HUDEP-2 (cell line): ENCODE measurements around the gene LAIR1.
"Not testable (repeated sequence)": the region's sequence is repeated elsewhere in the genome, so short reads cannot be mapped to it uniquely, and the experiment has no call there.

Experiments
- DNase-seq, 76 experiments: peaks; one replicate each; lab custom pipeline; 2025; ENCODE audit not compliant: unreplicated experiment in 76 of 76; lab: John Stamatoyannopoulos, UW

LAIR1 gene

DNA sequence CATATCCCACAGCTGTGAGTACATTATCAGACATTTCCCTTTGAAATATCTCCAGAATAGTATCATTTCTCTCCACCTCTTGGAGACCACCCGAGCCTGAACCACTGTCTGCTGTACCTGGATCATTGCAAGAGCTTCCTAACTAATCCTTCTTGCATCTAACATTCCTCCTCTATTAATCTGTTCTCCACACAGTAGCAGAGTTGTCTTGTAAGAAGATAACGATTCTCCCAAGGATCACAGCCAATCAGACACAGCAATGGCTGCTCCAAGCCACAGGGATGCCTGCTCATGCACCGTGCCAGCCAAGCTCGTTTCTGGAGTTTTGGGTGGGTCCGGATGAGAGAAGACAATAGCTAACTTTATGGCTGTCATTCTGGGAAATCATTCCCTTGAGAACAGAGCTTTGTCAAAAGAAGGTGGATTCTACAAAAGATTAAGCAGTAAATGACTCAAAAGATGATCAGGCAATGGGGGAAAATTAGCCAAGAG is 14.5 kb upstream of the LAIR1 start:
- no peak for DNase-seq

DNA sequence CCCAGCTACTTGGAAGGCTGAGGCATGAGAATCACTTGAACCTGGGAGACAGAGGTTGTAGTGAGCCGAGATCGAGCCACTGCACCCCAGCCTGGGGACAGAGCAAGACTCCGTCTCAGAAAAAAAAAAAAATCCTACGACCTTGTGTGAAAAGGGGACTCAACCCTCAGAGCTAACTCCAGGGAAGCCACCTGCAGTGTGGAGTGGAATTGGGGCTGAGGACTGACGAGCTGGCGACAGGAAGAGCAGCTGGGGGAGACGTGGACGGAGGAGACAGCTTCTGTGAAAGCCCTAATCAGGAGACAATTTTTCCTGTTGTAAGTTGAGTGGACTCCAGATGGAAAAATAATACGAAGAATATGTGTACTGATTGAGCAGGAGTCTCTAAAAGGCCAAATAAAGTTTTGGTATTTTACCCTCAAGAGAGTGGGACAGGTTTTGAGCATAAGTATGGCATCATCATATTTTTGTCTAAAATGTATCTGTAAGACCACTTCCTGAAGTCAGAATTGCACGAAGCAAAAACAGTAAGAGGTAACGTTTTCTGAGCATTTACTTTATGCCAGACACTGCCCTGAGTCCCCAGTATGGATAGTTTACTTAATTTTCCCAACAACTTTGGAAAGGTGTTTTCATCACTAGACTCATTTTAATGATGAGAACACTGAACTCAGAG is 12.0 kb upstream of the LAIR1 start:
- DNase-seq = no peak

DNA sequence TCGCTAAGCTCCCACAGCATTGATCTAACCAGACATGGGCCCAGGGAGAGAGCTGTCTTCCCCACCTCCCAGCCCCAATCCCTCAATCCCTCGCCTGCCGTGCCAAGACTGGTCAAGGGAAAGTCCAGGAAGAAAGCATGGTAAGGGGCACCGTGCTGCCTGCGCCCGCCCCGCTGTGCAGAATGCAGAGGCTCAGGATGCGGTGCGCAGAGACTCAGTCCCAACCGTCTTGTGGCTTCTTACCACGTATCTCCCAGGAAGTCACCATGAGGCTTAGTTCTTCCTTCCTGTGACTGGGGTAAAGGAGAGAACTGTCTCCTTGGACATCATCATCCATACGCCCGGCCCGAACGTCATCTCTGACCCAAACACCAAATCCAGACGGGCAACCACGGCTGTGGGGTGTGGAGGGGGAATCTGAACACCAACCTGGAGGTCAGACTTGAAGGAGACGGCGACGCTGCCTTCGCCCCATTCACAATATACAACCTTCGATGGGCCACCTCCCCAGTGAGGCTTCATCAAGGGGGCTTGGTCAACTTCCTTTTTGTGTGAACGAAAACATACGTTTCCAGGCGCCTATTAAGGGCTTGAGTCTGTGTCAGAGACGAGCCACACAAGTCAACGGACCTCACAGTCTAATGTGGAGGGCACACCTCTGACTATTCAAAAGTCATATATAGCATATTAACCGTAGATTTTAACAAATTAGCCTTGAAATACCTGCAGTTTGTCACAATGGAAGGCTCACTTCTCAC is 10.6 kb upstream of the LAIR1 start:
- not testable (repeated sequence) for DNase-seq

DNA sequence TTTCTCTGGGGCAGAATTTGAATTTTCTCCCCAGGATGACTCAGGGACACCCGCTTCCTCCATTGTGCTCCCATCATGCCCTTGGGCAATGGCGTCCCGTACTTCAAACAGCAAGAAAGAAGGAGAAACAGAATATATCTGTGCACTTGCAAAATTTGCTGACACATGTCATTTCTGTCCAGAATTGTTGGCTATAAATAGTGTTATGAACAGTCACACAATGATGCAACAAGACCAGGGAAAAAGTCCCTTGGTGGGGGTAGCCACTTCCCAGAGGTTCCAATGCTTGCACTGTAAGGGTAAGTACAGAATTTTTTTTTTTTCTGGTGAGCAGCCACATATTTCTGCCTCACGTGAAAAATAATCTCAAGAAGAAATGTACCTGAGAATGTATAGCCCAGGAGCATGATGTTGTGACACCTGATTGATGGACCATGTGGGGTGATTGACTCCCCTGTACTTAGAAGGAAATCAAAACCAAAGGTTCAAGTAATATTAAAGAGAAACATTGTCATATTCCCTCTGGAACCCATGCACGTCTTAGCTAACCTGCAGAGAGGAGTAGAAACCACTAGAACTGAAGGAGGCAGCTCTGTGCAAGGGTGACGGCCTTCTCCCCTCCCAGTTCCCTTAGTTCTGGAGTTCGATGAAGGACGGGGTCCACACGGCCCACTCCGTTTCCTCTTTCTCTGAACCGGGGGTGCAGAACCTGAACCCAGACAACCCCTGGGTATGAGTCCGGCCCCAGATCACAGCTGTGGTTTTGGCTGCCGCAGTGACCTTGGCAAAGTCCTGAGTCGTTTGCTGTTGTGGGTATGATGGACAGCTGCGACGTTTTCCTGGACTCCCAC is 9.3 kb upstream of the LAIR1 start:
- no peak for DNase-seq

DNA sequence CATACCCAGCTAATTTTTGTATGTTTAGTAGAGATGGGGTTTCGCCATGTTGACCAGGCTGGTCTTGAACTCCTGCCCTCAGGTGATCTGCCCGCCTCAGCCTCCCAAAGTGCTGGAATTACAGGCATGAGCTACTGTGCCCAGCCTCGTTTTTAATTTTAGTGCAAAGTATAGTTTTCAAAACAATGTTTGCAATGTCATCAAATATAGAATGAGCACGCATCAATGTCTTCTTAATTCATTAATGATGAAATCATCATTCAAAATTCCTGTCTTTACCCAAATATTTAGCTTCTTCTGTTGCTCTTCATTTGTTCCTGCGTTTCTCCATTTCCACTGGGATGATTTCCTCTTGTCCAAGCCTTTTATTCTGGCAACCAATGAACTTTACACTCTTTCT is 6.7 kb upstream of the LAIR1 start:
- DNase-seq = not testable (repeated sequence)

DNA sequence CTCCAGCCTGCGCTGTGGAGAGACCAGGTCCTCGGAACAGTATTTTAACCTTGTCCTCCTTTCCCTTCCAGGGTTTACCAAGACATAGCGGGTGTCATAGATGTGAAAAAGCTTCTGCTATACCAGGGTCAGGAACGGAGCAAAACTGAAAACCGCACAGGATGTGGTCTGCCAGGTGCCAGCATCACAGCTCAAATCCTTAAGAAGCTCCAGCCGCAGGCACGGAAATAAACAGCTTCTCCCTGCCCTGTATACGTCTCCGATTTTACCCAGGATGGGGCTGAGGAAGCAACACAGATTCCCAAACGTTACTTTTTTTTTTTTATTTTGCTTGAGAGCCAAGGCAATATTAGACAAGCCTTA is 5.7 kb upstream of the LAIR1 start:
- DNase-seq = not testable (repeated sequence)

DNA sequence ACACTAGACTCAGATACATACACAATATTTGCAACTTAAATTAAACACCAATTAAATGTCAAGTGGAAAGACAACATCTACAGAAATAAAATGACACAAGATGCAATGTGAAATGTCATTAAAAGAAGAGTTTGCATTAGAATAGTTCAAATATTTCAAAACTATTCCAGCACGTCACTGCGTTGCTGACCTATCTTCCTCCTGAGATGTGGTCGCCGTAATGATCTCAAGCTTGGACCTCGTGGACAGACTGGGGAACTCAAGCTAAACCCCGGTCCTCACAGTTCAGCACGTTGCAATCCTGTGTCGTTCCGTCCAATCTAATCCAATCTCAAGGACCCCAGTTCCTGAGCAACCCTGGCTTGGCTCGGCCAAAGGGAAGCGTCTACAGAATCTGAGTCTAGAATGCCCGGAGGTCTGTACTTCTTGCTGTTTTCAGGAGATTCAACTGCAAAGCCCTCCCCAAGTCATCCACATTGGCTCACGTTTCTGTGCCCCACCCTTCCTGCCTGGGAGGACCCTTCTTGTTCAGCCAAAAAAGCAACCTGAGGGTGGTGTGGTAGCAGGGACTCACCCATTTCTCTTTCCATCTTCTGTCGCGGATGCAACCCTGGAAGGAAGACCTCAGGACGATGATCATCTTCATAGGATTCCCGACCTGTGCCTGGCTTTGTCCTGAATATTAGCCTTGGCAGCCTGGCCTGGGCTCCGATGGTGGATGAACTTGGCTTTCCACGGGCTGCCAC is 5.1 kb upstream of the LAIR1 start:
- not testable (repeated sequence) for DNase-seq

DNA sequence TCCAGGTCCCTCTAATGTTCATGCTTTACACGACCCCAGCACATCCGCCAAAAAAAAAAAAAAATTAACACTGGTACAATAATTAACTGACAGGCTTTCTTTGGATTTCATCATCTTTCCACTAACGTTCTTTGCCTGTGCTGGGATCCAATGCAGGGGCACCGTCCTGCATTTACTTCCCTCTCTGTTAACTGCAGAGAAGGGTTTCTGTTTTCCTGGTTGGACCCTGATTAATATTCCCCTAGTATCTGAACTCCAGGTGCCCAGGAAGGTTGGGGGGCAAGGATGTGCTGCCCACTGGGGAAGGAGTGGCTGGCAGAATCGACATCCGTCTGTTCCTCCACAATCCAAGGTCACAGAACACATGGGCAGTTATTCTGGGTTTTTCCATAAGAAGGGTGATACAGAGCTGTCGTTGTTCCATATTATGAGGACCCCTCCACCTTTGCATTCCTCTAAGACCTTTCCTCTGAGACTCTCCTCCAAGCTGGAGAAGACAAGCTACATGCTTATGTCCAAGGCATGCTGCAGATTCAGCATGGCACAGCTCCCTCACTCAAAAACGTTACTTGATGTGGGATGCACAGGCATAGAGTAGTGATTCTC is 4.5 kb upstream of the LAIR1 start:
- DNase-seq = no peak

DNA sequence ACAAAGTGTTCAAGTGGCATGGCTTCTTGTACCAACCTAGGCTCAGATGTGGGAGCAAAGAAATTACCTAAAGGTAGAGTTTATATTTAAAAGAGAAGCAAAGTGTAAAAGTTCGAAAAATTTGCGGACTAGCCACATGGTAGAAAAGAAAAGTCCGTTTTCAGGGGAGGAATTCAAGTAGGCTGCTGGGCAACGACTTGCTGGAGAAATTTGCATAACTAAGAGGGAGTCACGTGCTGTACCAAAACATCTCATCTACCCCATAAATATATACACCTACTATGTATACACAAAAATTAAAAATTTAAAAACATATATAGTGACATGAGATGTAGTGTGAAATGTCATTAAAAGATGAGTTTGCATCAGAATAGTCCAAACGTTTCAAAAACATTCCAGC is 2.1 kb upstream of the LAIR1 start:
- DNase-seq = no peak

DNA sequence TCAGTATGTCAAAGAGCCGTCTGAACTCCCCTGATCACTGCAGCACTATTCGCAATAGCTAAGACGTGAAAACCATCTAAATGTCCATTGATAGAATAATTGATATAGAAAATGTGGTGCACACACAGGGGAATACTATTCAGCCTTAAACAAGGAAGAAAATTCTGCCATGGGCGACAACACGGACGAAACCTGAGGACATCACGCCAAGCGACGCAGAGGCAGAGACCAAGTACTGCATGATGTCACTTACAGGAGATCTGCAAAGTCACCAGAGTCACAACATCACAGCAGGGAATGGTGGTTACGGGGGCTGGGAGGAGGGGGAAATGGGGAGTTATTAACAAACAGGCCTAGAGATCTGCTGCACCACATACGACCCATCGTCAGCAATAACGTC is 1.1 kb upstream of the LAIR1 start:
- not testable (repeated sequence) for DNase-seq

DNA sequence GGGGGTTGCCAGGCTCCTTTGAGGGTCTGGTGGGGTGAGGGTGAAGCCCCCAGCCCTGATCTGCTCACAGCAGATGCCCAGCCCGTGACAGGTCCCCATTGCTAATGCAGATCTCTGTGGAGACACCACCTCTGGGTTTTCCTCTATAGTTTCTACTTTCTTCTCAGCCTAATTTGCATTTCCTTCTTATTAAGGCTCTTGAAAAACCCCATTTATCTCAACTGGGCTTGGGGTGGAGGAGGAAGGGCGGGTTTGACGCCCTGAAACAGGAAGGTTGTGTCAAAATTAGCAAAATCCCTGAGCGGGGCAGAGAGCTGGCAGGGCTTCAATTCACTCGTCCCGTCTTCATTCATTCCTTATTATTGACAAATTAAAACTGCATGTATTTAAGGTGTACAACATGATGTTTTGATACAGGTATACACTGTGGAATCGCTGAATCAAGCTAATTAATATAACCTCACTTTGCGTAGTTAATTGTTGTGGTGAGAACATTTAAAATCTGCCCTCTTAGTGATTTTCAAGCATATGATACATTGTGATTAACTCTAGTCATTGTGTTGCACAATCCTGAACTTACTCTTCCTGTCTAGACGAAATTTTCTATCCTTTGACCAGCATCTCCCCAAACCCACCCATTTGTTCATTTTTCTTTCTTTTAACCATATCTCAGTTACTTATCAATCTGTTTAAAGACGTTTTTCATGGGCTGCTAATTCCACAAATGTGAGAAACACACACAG is 2.9 kb downstream of the LAIR1 start:
- DNase-seq = not testable (repeated sequence)

DNA sequence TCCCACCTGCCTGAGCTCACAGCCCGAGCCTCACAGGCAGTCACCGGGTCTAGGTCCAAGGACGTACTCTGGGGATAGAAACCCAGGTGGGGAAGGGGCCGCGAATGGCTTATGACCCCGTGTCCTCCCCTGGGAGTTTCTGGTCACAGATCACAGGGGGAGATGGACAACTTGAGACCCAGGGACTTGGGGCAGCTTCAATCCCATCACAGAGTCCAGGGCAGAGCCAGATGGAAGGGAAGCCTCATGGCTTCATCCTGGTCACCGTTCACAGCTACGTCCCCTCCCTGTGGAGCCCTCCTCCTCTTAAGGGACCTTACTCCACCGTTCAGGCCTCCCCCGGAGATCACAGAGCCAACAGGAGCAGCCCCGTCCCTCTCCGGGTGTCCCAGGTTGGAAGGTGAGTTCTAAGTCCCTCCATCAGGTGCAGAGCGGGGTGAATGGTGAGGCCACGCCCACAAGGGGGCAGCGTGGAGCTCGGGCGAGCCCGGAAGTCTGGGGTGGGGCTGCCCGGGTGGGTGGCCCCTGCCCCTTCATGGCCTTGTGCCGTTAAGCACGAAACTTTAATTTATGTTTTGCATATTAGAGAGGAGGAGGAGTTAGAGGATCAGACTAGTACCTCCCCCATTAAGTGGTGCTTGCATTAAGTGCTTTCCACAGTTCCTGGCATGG is 5.4 kb downstream of the LAIR1 start:
- DNase-seq = not testable (repeated sequence)

DNA sequence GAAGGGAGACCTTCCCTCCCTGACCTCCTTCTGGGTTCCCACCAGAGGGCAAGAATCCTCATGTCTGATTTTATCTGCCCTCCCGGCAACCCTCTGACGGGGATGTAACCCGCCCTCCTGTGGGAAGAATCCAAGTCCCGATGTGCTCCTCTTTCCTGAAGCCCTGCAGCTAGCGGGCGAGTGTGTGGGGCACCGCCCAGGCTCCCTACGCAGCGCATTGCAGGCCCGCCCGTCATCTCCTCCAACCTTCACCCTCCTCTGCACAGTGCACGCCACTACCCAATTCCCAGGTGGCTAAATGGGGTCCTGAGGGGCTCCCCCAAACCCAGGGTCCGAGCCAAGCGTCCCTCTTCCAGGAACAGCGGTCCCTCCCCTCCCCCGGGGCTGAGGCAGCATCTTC is 7.3 kb downstream of the LAIR1 start:
- no peak for DNase-seq

DNA sequence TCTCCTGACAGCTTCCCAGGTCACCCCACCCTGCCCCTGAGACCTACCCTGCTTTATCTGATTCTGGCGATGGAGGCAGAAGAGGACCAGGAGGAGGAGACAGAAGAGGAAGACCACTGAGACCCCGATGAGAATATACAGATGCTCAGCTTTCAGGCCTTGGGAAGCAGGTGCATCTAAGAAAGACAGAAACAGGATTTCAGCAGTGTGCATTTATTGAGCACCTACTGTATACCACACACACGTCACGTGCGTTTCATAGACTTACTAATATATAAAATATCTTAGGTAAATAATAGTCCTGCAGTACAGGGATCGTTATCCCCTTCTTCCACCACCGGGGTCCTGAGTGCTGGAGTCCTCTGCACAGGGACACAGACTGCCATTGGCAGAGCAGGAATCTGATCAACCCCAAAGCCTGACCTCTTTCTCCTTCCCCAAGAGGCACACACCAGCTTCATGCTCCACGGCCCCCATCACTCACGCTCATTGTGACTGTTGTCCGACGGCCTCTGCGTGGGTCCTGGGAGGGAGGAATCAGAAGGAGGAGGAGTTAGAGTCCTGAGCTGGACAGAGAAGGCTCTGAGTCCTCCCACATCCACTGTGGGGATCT is 8.2 kb downstream of the LAIR1 start:
- DNase-seq = no peak

DNA sequence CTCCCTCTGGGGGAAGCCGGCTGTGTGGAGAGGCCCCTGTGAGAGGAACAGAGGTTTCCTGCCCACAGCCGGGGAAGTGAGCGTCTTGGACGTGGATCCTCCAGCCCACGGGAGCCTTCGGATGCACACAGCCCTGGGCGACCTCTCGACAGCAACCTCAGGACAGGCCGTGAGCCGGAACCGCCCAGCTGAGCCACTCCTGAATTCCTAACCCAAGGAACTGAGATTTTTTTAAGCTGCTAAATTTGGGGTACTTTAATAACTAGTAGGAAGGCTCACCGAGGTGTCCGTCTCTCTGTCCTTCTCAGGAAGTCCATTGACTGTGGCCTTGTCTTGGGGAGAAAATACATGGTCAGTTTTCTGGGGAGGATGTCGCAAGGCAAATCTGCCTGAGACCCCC is 9.1 kb downstream of the LAIR1 start:
- no peak for DNase-seq

DNA sequence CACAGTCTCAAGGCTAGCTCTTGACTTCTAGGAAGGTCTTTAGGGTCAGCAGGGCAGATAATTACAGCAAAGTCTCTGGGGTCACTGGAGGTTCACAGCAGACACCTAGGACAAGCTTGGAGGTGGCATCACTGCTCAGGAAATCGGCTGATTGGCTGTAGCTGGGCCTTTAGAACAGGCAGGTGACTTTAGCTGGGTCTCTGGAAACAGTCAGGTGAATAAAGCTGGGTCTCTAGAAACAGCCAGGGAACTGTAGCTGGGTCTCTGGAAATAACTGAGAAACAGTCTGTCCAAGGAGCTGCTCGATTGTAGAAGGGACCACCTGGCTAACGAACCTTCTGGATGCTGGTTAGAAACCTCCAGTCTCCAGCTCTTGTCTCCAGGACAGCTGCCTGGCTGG is 10.0 kb downstream of the LAIR1 start:
- no peak for DNase-seq

DNA sequence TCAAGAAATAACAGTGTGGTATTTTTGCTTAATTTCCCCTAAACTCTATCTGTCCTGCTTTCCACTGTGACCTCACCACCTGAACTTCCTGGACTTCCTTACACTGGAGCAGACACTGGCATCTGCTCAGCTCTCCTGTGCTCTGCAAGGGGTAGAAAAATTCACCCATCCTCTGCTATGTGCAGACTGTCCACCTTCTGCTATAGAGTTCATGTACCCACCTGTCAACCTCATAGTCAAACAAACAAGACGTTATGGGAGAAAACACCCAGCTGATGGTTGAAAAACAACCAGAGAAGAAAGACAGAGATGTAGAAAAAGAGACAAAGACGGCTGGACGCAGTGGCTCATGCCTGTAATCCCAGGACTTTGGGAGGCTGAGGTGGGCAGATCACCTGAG is 12.2 kb downstream of the LAIR1 start:
- DNase-seq = no peak

DNA sequence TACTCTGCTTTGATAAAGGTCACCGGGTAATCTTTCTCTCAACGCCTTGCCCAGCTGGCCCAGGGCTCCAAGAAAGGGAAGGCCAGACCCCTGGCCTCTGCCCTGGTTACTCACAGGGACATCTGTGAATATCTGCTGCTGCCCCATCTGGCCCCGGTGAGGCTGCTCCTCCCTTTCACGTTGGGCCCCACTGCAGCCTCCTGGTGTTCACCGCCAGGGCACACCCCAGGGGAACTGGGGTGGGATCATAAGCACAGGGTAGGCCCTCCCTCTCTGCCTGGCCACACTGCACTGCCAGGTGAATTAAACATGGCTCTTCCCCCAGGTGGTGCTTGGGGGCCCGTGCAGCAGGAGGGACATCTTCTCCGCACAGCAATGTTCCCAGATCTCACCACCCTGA is 12.7 kb downstream of the LAIR1 start:
- no peak for DNase-seq

DNA sequence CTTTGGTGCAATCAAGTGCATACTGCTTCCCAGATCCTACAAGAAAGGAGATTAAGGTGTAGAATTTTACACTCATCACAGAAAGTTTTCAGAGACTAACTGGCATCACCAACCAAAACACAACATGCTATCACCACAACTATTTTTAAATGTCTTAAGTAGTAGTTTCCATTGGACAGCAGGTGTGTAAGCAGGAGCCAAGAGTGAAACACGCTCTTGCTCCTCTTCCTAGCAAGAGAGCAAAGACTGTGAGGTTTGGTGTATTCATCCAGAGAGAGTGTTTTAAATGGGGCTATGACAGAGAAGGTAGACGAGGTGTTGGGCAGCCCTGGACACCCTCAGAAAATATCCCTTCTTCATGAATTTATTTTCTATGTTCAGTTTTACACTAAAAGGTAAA is 13.3 kb downstream of the LAIR1 start:
- no peak for DNase-seq
